ENCODE measurements around the gene FLT1.

Gene FLT1

GRCh38 chr13:28458608-28459007 lies 36.3 kb downstream of the FLT1 start:
- no peak for DNase-seq (ENCODE audit: low read depth)

- DNase-seq (ENCODE audit: low read depth), result no peak
Observed at GRCh38 chr13:28458051-28458450, 36.9 kb downstream of the FLT1 start.

- DNase-seq (ENCODE audit: low read depth), result no peak
Observed at GRCh38 chr13:28457521-28457920, 37.4 kb downstream of the FLT1 start.

GRCh38 chr13:28455580-28456194 lies 39.2 kb downstream of the FLT1 start:
- no peak for DNase-seq (ENCODE audit: low read depth)

- DNase-seq (ENCODE audit: low read depth), result no peak
Observed at GRCh38 chr13:28452755-28453154, 42.2 kb downstream of the FLT1 start.

- DNase-seq (ENCODE audit: low read depth), result no peak
Observed at GRCh38 chr13:28451482-28452217, 43.3 kb downstream of the FLT1 start.

GRCh38 chr13:28449826-28450773 lies 44.8 kb downstream of the FLT1 start:
- DNase-seq (ENCODE audit: low read depth), result no peak

- no peak for DNase-seq (ENCODE audit: low read depth)
Observed at GRCh38 chr13:28448651-28449358, 46.1 kb downstream of the FLT1 start.

- no peak for DNase-seq (ENCODE audit: low read depth)
Observed at GRCh38 chr13:28447989-28448388, 46.9 kb downstream of the FLT1 start.

GRCh38 chr13:28447206-28447605 lies 47.7 kb downstream of the FLT1 start:
- DNase-seq (ENCODE audit: low read depth), result no peak

- no peak for DNase-seq (ENCODE audit: low read depth)
Observed at GRCh38 chr13:28442839-28443238, 52.1 kb downstream of the FLT1 start.

GRCh38 chr13:28441529-28441928 lies 53.4 kb downstream of the FLT1 start:
- no peak for DNase-seq (ENCODE audit: low read depth)

- no peak for DNase-seq (ENCODE audit: low read depth)
Observed at GRCh38 chr13:28440774-28441504, 54.0 kb downstream of the FLT1 start.

- no peak for DNase-seq (ENCODE audit: low read depth)
Observed at GRCh38 chr13:28438598-28439334, 56.2 kb downstream of the FLT1 start.

- no peak for DNase-seq (ENCODE audit: low read depth)
Observed at GRCh38 chr13:28438067-28438466, 56.9 kb downstream of the FLT1 start.

GRCh38 chr13:28435917-28436316 lies 59.0 kb downstream of the FLT1 start:
- no peak for DNase-seq (ENCODE audit: low read depth)

GRCh38 chr13:28434926-28435325 lies 60.0 kb downstream of the FLT1 start:
- no peak for DNase-seq (ENCODE audit: low read depth)

GRCh38 chr13:28432816-28433560 lies 61.9 kb downstream of the FLT1 start:
- no peak for DNase-seq (ENCODE audit: low read depth)

- DNase-seq (ENCODE audit: low read depth), result no peak
Observed at GRCh38 chr13:28429685-28430290, 65.1 kb downstream of the FLT1 start.

- no peak for DNase-seq (ENCODE audit: low read depth)
Observed at GRCh38 chr13:28429096-28429495, 65.8 kb downstream of the FLT1 start.

Measured in CMK (cell line).